SK-N-SH (cell line): ENCODE measurements around the gene LOXHD1.

ENCODE experiments used
- CTCF ChIP-seq: fragments of 200-600 bp; sonication (generic); IDR thresholded peaks from 2 replicates; pipeline ENCODE4 v1.6.1; 2017; ENCODE audit warnings: antibody characterized with exemption, mild to moderate bottlenecking, moderate library complexity
- GABPA ChIP-seq: IDR thresholded peaks from 2 replicates; pipeline ENCODE4 v1.4.0; 2012; ENCODE audit warnings: low read depth, mild to moderate bottlenecking
- MEF2A ChIP-seq: IDR thresholded peaks from 2 replicates; pipeline ENCODE4 v1.4.0; 2012; ENCODE audit warnings: low read depth, borderline replicate concordance
- POLR2AphosphoS5 ChIP-seq: IDR thresholded peaks from 2 replicates; pipeline ENCODE4 v1.6.1; 2012; ENCODE audit warnings: low read depth, low read length
- RCOR1 ChIP-seq: fragments of 150-350 bp; IDR thresholded peaks from 2 replicates; pipeline ENCODE4 v1.6.1; 2017; ENCODE audit warnings: antibody characterized with exemption, low read length
- USF2 ChIP-seq: fragments of 150-350 bp; IDR thresholded peaks from 2 replicates; pipeline ENCODE4 v1.6.1; 2017; ENCODE audit warnings: antibody characterized with exemption, low read length, low read depth, borderline replicate concordance

GRCh38 chr18:46581648-46582047 is 75.4 kb downstream of the LOXHD1 start:
- TF ChIP-seq RCOR1 = no peak
- no peak for TF ChIP-seq POLR2AphosphoS5
- TF ChIP-seq USF2 = no peak
- TF ChIP-seq GABPA = no peak
- no peak for TF ChIP-seq CTCF
- no peak for TF ChIP-seq MEF2A
